Superior temporal gyrus (tissue), 1 donor: ENCODE data around the gene PVALEF.
A peak's percentile ranks its signal among the peaks of the same experiment; 100 is the strongest.
"Not testable (repeated sequence)": the region's sequence is repeated elsewhere in the genome, so short reads cannot be mapped to it uniquely, and the experiment has no call there.

Source experiments
- DNase-seq: peaks from one replicate; pipeline ENCODE4 v3.0.0-alpha.2; 2016; ENCODE audit errors: extremely low spot score

Gene PVALEF

DNA sequence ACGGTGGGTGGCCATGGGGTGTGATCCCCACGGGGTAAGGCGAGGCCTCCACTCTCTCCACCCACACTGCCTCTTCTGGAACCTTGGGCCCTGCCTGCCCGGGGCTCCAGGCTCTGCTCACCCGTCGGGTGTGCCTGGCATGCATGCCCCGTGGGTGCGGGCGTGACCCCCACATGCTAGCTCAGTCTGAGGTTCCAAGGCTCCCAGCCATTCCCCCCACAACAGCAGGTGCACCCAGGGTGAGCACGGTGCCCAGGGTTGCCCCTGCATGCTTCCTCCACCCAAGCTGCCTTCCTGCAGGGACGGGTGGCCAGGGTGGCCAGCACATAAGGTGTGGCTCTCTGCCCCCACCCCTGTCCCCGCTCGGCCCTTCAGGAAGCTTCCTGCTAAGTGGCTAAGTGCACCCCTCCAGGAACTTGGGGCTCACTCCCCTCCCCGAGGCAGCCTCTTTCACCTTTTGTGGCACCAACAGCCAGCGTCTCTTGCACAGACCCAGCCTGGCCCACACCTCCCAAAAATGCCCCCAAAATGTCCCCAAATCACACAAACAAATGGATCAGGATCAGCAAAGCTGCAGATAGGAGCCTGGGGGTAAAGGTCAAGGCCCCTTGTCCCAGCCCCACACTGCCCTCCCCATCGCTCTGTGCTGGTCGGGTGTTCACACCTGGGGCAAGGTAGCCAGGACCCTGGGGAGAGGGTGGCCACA, 21.4 kb upstream of the PVALEF start:
- DNase-seq, result no peak

DNA sequence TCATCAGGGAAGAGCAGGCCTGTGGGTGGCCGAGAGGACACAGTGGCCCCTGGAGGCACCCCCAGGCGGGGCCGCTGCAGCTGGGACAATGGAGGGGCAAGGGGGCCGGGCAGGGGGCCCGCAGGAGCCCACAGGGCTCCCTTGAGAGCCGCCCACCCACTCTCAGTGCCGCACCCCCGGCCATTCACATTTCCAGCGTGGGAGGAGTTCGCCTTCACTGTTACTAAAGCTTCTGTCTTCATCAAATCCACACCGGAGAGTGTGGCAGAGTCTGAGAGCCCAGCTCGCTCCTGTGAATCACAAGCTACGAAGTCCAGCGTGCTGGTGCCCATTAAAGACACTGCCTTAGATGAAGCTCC, 20.9 kb upstream of the PVALEF start:
- peak; percentile 17 for DNase-seq

DNA sequence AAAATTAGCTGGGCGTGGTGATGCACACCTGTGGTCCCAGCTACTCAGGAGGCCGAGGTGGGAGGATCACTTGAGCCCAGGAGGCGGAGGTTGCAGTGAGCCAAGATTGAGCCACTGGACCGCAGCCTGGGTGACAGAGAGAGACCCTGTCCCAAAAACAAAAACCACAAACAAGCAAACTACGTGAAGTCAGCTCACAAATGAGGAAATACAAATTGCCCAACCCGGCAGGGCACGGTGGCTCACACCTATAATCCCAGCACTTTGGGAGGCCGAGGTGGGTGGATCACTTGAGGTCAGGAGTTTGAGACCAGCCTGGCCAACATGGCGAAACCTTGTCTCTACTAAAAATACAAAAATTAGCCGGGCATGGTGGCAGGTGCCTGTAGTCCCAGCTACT, 19.1 kb upstream of the PVALEF start:
- DNase-seq, result not testable (repeated sequence)

DNA sequence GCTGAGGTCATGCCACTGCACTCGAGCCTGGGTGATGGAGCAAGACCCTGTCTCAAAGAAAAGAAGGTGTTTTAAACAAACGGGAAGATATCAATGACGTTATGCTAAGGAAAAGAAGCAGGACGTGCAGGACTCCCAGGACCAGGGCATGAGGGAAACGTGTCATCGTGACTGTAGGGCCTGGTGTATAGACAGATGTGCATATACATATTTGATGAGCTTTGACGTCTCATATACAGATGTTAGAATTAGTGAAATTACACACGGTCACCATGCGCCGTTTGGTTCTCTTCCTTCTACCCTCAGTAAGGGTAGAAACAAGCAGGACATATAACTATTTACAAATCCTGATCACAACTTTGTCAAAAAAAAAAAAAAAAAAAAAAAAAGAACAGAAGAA, 17.6 kb upstream of the PVALEF start:
- DNase-seq, result no peak

DNA sequence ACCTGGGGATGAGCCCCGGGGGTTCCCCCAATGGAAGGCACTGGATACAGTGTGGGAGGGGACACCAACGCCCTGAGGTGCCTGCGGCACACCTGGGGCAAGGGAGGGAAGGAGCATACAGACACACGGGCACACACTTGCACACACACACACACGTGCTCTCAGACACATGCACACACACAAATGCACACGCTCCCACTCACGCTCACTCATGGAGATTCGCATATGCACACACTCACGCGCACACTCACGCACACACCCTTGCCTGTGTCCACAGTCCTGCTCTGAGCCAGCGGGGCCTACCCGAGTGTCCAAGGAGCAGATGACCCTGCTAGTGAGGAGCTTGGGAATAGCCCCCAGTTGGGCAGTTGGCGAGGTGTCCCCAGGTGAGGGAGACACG, 16.7 kb upstream of the PVALEF start:
- no peak for DNase-seq

DNA sequence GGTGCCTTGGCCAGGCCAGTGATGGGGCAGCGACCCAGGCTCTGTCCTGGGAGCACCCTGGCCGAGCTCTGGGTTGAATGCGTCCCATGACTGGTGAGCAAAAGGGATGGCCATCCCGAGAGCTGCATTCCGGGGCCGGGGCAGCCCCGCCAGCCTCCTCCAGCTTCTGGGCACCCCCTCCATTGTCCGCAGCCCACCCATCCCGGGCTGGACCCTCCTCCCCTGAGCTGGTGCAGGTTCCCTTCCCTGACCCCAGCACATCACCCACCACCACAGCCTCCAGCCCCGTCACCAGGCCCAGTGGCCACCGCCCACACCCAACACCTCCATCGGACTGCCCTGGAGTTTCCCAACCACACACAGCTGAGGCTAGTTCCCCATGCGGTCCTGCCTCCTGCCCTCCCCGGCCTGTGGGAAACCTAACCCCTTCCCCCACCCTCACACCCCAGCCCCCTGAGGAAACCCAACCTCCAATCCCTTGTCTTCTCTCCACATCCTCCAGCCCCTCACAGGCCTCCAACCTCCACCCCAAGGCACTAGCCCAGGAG, 16.2 kb upstream of the PVALEF start:
- no peak for DNase-seq

DNA sequence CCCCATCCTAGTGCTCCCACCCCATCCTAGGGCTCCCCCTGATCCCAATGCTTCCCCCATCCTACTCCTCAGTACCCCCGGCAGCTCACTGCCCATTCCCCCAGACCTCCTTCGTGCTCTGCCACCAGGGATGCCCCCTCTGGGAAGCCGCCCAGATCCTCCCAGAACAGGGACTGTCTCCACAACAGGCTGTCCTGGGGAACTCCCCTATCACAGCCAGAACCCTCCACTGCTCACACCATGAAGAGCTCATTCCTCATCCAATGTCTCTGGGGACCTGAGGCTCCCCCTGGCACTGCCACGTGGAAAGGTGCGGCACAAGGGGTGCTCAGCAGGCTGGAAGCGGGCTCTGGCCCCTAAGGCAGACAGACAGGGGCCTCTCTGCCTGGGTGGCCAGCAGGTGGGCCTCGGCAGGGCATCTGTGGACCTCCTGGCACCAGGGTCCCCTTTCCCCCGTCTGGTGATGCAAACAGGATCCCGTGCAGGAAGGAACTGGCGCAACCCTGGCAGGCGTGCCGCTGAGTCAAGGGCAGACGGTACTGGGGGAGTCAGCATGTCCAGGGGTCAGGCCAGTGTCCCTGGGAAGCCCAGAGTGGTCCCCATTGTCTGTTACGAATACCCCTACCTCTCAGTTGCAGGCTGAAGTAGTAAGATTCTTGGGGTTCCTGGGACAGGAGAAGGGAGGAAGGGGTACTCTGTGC, 14.8 kb upstream of the PVALEF start:
- no peak for DNase-seq

DNA sequence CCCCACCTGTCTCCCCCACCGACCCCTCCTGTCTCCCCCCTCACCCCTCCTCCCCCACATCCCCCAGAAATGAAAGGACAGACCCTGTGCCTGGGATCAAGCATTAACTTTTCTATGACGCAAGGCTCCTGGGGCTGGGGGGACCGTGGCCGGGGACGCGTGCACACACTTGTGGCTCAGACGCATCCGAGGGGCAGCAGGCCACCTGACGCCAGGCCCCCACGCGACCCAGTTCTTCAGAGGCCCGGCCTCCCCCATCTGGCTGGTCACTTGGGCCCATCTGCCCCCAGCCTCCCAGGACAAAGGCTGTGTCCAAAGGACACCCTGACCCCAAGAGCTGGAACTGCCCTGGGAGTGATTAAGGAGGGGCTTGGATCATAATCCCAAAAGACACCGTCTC, 14.0 kb upstream of the PVALEF start:
- DNase-seq, result no peak

DNA sequence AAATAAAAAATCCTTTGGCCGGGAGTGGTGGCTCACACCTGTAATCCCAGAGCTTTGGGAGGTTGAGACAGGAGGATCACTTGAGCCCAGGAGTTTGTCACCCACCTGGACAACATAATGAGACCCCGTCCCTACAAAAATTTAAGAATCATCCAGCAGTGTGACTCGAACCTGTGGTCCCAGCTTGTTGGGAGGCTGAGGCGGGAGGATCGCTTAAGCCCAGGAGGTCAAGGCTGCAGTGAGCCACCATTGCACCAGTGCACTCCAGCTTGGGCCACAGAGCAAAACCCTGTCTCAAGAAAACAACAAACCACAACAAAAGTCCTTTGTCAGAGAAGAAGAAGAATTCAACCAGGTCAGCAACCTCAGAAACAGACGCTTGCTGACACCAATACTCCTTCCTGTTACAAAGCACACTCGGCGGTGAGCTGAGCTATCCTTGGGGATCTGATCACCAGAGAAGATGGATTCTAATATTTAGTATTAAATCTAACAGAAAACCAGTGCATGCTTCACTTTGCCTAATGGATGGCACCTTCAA, 12.9 kb upstream of the PVALEF start:
- no peak for DNase-seq

DNA sequence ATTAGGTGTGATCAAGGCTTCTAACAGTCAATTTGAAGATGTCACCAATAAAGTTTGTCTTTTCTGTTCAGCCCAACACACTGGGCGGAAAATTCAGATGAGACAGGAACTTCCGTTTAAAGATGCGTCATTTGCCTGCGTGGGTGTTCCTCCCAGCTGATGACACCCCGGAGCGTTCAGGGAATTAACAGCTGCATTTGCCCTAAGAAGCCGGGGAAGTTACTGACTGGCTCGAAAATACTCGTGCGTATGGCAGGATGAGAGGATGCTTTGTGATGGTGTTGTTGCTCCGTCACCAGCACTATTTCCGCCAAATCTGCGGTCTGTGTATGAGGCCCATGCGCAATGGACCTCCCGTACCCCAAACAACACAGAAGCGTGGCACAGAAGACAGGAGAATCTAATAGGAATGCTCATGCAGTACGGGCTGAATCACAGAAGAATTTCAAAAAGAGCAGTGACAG, 11.9 kb upstream of the PVALEF start:
- peak; percentile 92 for DNase-seq

DNA sequence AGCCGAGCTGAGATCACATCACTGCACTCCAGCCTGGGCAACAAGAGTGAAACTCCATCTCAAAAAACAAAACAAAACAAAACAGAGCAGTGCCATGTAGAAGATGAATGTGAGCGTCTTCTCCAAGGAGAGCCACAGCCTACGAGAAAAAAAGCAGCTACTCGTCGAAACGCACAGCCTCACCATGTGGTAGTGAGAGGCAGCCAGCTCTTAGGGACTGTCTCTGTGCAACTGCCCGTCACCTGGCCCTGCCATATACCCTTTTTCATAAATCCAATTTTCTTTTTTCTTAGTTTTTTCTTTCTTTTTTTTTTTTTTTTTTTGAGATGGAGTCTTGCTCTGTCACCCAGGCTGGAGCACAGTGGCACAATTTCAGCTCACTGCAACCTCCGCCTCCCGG, 11.3 kb upstream of the PVALEF start:
- DNase-seq, result not testable (repeated sequence)

DNA sequence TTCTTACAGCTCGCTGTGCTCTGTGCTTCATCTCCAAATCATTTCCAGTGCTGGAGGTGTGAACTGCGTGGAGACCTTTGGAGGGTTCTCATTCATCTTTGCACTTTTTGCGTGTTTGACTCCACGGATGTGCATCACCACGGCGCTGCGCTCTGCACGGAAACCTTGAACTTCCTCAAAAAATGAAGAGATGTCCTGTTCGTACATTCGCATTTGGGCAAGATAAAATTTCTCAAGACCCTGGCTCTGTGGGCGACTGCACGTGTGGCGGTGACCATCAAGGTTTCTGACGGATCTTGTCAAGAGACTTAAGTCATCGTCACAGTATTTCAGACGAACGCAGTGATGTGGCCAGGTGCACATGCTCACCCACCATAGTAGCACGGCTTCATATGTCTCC, 10.3 kb upstream of the PVALEF start:
- DNase-seq, result no peak

DNA sequence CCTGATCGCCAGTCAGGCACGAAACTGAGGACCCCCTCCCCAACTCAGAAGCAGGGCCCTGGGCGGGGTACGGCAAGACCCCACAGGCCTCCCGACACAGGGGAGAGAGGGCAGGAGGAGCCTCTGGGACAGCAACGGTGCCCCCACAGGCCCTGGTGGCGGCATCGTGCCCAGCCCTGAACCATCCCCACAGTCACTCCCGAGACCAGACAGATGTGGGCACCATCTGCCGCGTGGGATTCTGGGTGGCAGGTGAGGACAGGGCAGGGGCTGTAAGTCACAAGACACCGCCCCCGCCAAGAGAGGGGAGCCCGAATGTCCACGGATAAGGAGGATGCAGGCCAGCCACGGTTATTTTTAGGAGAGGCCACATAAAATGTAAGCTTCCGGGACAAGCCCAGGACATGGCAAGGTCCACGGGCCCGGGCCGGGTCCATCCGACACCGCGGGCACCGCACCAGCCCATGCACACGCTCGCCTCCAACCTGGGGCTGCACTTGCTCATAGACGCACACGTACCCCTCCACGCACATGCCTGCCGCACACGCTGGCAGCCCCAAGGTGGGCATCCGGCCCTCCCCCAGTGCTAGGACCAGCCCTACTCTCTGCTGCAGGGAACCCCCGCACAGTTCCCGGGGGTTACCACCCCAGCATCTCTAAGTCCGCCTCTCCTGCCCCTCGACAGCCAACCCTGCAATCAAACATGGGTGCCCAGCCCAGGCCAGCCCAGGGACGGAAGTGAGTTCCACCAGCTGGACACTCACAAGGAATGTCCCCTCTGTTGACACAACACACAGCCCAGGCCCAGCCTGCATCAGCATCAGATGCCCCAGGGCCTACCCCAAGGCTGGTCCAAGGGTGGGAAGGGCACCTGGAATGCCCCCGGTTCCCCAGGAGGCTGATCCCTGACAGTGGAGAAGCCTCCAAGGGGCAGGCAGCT, 8.2 kb upstream of the PVALEF start:
- no peak for DNase-seq

DNA sequence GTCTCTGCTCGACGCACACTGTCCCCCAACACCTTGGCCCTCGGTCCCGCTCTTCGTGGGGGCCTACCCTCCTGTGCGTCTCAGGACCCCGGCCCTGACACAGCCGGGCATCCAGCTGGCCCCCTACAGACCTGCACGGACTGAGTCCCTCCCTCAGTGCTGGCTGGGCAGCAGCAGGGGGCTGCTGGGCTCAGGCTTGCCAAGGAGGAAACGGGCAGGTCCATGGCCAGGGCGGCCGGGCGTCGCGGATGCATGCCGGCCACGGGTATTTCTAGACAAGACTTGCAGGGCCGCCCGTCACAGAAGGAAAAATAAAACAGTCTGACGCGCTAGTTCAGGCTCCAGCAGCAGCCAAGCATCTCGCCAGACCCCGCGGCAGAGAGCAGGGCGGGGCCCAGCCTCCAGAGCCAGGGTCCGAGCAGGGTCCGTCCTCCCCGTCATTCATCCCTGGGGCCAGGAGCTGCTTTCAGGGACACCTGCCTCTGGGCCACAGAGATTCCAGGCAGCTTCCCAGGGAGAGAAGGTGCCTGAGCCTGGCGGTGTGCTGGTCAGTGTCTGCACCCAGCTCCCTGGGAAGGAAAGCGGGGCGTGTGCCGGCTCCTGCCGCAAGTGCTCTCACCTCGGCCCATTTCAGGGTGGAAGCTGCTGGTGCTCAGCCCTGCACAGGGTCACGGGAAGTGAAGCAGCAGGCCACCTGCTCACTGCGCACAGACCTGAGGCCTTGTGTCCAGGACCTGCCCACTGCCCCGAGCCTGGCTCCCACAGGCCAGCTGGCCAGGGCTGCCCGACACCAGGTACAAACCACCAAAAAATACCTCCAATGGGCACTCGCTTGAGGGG, 7.2 kb upstream of the PVALEF start:
- DNase-seq, result no peak

DNA sequence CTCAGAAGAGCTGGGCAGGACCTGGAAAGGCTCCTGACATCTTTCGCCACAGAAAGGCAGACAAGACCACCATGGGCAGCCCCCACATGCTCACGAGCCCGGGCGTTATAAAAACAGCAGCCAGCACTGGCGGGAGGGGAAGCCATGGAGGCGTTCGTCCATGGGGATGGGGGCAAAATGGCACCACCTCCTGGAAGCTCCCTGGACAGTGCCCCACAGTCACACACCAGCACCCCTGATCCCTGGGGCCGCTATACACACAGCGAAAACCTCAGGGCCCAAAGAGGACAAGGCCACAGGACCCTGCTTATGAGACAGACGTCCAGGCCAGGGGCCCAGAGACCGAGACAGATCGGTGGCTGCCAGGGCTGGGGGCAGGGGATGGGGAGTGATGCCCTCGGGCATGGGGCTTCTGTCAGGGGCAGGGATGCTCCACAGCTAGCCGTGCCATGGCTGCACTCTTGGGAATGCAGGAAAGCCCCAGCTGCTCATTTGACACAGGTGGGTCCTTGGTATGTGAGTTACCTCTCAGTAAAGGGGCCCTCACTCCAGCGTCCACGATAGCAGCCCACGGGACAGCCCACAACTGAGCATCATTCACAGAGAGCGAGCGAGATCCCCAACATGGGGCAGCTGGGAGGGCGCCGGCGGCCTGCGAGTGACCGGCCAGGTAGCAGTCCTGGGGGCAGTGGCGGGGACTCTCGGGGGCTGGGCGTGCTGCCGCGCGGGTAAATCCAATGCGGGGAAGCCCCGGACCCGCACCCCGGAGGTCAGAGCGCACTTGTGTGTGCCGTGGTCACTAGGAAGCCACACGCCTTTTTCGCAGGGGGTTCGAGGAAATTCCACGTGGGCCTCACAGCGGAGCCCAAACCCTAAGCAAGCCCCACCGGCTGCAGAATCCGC, 6.4 kb upstream of the PVALEF start:
- DNase-seq, result no peak

DNA sequence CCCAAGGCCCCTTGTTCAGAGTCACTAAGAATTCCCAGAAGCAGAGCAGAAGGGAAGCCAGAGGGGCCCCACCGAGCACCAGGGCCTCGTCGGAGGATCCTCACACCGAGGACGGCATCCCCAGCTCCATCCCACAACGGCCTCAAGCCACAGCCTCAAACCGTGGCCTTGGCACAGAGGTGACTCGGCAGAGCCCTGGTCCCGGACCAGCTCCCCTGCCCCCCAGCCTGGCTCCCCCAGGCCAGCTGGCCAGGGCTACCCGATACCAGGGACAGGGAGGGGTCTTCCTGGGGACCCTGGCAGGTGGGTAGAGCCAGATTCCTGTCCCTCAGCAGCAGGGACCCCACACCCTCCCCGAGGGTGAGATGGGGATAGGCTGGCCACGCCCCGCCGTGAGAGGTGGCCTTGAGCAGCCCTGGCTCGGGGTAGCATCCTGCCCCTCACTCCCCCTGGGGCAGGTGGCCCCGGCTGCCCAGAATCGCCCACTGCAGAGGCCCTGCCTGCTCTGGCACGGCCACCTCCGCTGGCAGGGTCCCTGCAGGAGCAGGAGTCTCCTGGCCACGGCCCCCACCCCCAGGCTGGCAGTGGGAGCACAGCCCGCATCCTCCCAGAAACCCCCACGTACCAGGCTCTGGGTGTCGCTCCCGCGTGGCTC, 5.6 kb upstream of the PVALEF start:
- DNase-seq, result no peak

DNA sequence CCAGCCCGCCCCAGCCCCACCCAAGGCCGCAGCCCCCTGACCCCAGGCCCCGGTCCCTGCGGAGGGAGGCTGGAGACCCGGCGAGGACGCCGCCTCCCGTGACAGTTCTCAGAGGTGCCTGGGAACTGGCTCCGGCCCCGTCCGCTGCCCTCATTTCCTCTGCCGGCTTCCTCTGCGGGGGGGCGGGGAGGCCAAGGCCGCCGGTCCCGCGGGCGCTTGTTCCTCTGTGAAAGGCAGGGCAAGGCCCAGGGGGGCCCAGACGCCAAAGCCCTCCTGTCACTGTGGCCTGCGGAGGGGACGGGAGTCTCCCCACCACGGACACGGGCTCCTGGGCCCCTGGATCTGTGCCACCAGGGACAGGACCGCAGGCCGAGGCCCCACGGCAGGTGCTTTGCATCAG, 5.0 kb upstream of the PVALEF start:
- DNase-seq, result peak; percentile 2

DNA sequence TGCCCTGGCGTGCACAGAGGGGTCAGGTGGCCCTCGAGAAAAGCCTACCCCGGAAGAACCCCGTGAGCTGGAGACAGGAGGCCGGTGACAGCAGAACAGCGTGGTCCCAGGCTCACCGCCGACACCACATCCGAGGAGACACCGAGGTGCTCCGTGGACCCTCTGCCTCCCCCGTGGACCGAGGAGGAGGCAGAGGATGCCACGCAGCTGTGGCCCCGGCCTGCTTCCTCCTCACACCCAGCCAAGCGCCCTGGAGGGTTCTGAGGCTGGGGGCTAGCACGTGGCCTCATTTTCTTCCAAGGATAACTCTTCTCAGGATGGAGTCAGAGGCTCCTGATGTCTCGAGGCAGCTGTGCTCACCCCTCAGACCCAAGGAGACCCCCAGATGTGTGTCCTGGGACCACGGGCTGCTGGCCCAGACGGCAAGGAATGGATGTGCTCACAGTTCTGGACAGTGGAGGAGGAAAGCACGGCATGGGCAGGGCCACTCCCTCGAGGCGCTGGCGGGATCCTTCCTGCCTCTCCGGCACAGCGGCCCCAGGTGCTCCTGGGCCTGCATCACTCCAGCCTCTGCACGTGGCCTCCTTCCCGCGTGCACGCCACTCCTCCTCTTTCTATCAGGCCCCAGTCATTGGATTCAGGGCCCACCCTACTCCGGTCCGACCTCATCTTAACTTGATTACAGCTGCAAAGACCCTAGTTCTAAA, 4.4 kb upstream of the PVALEF start:
- DNase-seq, result peak; percentile 2

DNA sequence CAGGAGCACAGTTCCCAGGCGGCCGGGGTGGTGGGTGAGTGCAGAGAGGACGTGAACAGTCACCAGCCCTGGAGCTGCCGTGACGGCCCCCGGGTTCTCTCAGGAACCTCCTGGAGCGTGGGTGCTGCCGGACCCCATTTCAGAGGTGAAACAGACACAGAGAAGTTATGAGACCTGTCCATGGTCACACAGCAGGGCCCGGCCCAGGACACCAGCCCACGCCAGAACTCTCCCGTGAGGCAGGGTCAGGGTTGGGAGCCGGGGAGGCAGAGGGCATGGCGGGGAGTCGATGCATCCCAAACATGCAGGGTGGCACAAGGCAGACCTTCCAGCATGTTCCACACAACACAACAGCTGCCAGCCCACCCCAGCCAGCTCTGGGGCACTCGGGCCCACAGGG, 3.8 kb upstream of the PVALEF start:
- DNase-seq, result no peak
